GM12878 (cell line): ENCODE results near the gene PALLD. TPM values are rescaled to one million over a fixed set of nuclear protein-coding genes. Genes with fewer than 3 reads are reported as not detected.

ENCODE experiments used
- ATAC-seq: fragments of 200-7000 bp; cut with Tn5 transposase; 3 replicates; pipeline ENCODE4 v1.9.1; 2020; ENCODE audit warnings: mild to moderate bottlenecking, moderate library complexity
- BruUV-seq: library from RNA; stranded (reverse); fragments of 400-500 nt; replicated peaks from 2 replicates; lab custom pipeline; 2021; lab: Mats Ljungman, UMichigan
- CTCF ChIA-PET: fragments of 300-600 bp; sonication (Branson Sonifier 250); formaldehyde crosslinking; extraction: SDS; loops from one replicate; lab custom pipeline; 2021; ENCODE audit warnings: inconsistent platforms; lab: Yijun Ruan, JAX
- POLR2A ChIA-PET: fragments of 350-600 bp; formaldehyde crosslinking; extraction: SDS; loops from one replicate; lab custom pipeline; 2021; ENCODE audit warnings: inconsistent platforms; lab: Charles Lee
- RAD21 ChIA-PET: fragments of 300-600 bp; sonication (Branson Sonifier 250); formaldehyde crosslinking; loops from one replicate; lab custom pipeline; 2023; ENCODE audit warnings: antibody characterized with exemption; ENCODE audit not compliant: unreplicated experiment; lab: Charles Lee
- SMC1A ChIA-PET: fragments of 300-600 bp; sonication (Branson Sonifier 250); formaldehyde crosslinking; loops from one replicate; lab custom pipeline; 2023; ENCODE audit not compliant: unreplicated experiment, uncharacterized antibody; lab: Charles Lee
- DNase-seq: peaks from one replicate; pipeline ENCODE4 v3.0.0-alpha.2; 2011; ENCODE audit warnings: low read depth, low spot score
- FAIRE-seq: peaks from 3 replicates; lab custom pipeline; 2011; peaks lifted over from hg19 to GRCh38; lab: Jason Lieb, UNC
- H2AFZ ChIP-seq: 2 replicates; pipeline ENCODE4 v1.6.0; 2011; ENCODE audit warnings: low read depth, low read length, control low read depth; ENCODE audit not compliant: control insufficient read depth
- H3K27ac ChIP-seq: 2 replicates; pipeline ENCODE4 v1.5.1; 2011; ENCODE audit warnings: control low read depth; ENCODE audit not compliant: control insufficient read depth, insufficient read depth
- H3K27me3 ChIP-seq, 2 experiments: replicated peaks in 1 of 2; 2 replicates each; pipeline versions ENCODE4 v1.6.0 to v1.6.1; 2011; ENCODE audit warnings: low read length in 1 of 2; ENCODE audit not compliant: control insufficient read depth in 2 of 2, insufficient read depth in 2 of 2
- H3K36me3 ChIP-seq, 2 experiments: 2 replicates each; pipeline ENCODE4 v1.5.1; 2011; ENCODE audit warnings: low read length in 1 of 2; ENCODE audit not compliant: control insufficient read depth in 2 of 2, insufficient read depth in 2 of 2
- H3K4me1 ChIP-seq: 2 replicates; pipeline ENCODE4 v1.6.1; 2011; ENCODE audit warnings: mild to moderate bottlenecking, low read length, moderate library complexity, mixed read lengths; ENCODE audit not compliant: control insufficient read depth, insufficient read depth
- H3K4me2 ChIP-seq: 2 replicates; pipeline ENCODE4 v1.6.0; 2011; ENCODE audit warnings: control low read depth; ENCODE audit not compliant: control insufficient read depth, insufficient read depth
- H3K4me3 ChIP-seq: fragments of 200-600 bp; sonication (generic); 2 replicates; pipeline ENCODE4 v1.5.1; 2016
- H3K79me2 ChIP-seq: 2 replicates; pipeline ENCODE4 v1.6.0; 2011; ENCODE audit warnings: low read length; ENCODE audit not compliant: control insufficient read depth, insufficient read depth
- H3K9ac ChIP-seq: 2 replicates; pipeline ENCODE4 v1.8.0; 2011; ENCODE audit warnings: low read length, control low read depth, mixed read lengths; ENCODE audit not compliant: control insufficient read depth, insufficient read depth
- H3K9me3 ChIP-seq: replicated peaks from 3 replicates; pipeline ENCODE4 v1.5.1; 2011; ENCODE audit warnings: mild to moderate bottlenecking, low read length; ENCODE audit not compliant: control insufficient read depth, insufficient read depth
- H4K20me1 ChIP-seq: 2 replicates; pipeline ENCODE4 v1.6.0; 2011; ENCODE audit not compliant: control insufficient read depth, insufficient read depth
- CHD1 ChIP-seq: IDR thresholded peaks from 2 replicates; pipeline ENCODE4 v1.6.1; 2012; ENCODE audit warnings: low read depth, low read length, improper control_type of control experiment
- HDAC2 ChIP-seq: fragments of 200-600 bp; sonication (generic); IDR thresholded peaks from 2 replicates; pipeline ENCODE4 v1.6.1; 2017
- IKZF2 ChIP-seq, 2 experiments: fragments of 450-650 bp; IDR thresholded peaks; 2 replicates each; pipeline ENCODE4 v1.6.1; 2017; ENCODE audit warnings: mild to moderate bottlenecking in 2 of 2, moderate library complexity in 2 of 2
- PAX8 ChIP-seq: fragments of 450-650 bp; IDR thresholded peaks from 2 replicates; pipeline ENCODE4 v1.6.1; 2017; ENCODE audit warnings: mild to moderate bottlenecking, moderate library complexity
- WGBS: methylation state at CpG from one replicate; pipeline ENCODE4 v1.1.6; 2016; ENCODE audit warnings: low lambda C conversion rate; ENCODE audit not compliant: insufficient replicate concordance, insufficient coverage; ENCODE audit errors: missing lambda C conversion rate; 5-methylcytosine and 5-hydroxymethylcytosine counted together
- in situ Hi-C: fragments of 300-500 bp; cut with MboI; formaldehyde crosslinking; loops from 9 replicates; pipeline ENCODE4 v1.14.3; 2018; ENCODE audit warnings: mixed read lengths
- intact Hi-C: fragments of 100-400 bp; cut with micrococcal nuclease; formaldehyde crosslinking; loops from one replicate; pipeline ENCODE4 v1.14.2; 2022; ENCODE audit not compliant: unreplicated experiment
- polyA plus RNA-seq, 11 experiments: library from polyadenylated mRNA; depleted of rRNA in 4 of 11; unstranded in 6 of 11; stranded (reverse) in 5 of 11; fragments of >200 nt; fragmentation: Nextera tagmentation in 4 of 11; fragmentation: Illumina TruSeq in 1 of 11; extraction: Ambion mirVana in 4 of 11; extraction: Trizol in 1 of 11; gene quantifications; 1 replicate in 1 of 11; 2 replicates in 10 of 11; pipeline versions ENCODE4 v1.2.1 to v1.2.3, GENCODE V29; 2011 to 2016; ENCODE audit warnings: inconsistent platforms in 2 of 11, missing spikeins in 2 of 11, low read depth in 1 of 11
- total RNA-seq, 4 experiments: library from RNA; depleted of rRNA in 3 of 4; stranded (reverse); fragments of >200 nt in 3 of 4; fragmentation: Illumina TruSeq in 1 of 4; extraction: Trizol in 1 of 4; gene quantifications; 2 replicates each; pipeline versions ENCODE4 v1.2.1 to v1.2.3, GENCODE V29; 2013 to 2021

PALLD gene
- total and polyA plus RNA-seq, 10 of the 15 experiments (the other 5 are each of a cell fraction or from before 2014, with no cell fraction given): 1.0 to 7.7 (median 1.7) TPM

- WGBS: 90% methylated on average over 8 of the region's 8 CpGs
- ChIA-PET CTCF (no interaction called here), POLR2A (no interaction called here), SMC1A (no interaction called here), RAD21 (no interaction called here)
- Histone ChIP-seq H3K4me3 (no peak overlapping the region), H3K4me2 (no peak overlapping the region), H3K27ac (no peak overlapping the region), H3K36me3 (no peaks in the 10 kb centered on the region), H3K27me3 (no peaks in the 10 kb centered on the region), H2AFZ (no peak overlapping the region), H3K9ac (no peak overlapping the region), H3K4me1 (0 out of 2 replicates have a peak, but pooled peaks cover 4% of the 10 kb centered on the region), H3K79me2 (no peaks in the 10 kb centered on the region), H3K9me3 (no peaks in the 10 kb centered on the region), H4K20me1 (no peaks in the 10 kb centered on the region)
- DNase-seq (no peak), ATAC-seq (no peak), FAIRE-seq (no peak)
- intact Hi-C loops (no loop called here), in situ Hi-C loops (no loop called here)
- TF ChIP-seq HDAC2 (no peak), CHD1 (no peak), IKZF2 (IDR thresholded peaks at IDR 0.05) (no peak)
- no TSS peak for BruUV-seq
Observed at GRCh38 chr4:168884251-168885124, 387.6 kb downstream of the PALLD start.

- Histone ChIP-seq H3K4me2 (no peak overlapping the region), H3K9ac (no peak overlapping the region), H3K4me1 (0 out of 2 replicates have a peak, but pooled peaks cover 4% of the 10 kb centered on the region), H3K9me3 (no peaks in the 10 kb centered on the region), H4K20me1 (no peaks in the 10 kb centered on the region), H2AFZ (no peak overlapping the region), H3K27me3 (no peaks in the 10 kb centered on the region), H3K79me2 (no peaks in the 10 kb centered on the region), H3K36me3 (no peaks in the 10 kb centered on the region), H3K4me3 (no peak overlapping the region), H3K27ac (no peak overlapping the region)
- SMC1A ChIA-PET: interaction anchor here (0.7 kb wide), 1 partner anchor 169 kb away, joined by 3 read pairs; no protein-coding TSS in a partner anchor
- POLR2A ChIA-PET: no interaction called here
- in situ Hi-C loops (no loop called here), intact Hi-C loops (no loop called here)
- DNase-seq: no peak
- RAD21 ChIA-PET: no interaction called here
- no peak for FAIRE-seq
- BruUV-seq: no TSS peak
- CTCF ChIA-PET: interaction anchor here (0.6 kb wide), 1 partner anchor 28 kb away, joined by 3 read pairs; no protein-coding TSS in a partner anchor
- no peak for ATAC-seq
- TF ChIP-seq PAX8: no peak
- 47% methylated on average over 2 of the region's 2 CpGs for WGBS
Observed at GRCh38 chr4:168885400-168885799, 388.5 kb downstream of the PALLD start.
